ENCODE data around the gene TEF.

The TEF gene, protein sequence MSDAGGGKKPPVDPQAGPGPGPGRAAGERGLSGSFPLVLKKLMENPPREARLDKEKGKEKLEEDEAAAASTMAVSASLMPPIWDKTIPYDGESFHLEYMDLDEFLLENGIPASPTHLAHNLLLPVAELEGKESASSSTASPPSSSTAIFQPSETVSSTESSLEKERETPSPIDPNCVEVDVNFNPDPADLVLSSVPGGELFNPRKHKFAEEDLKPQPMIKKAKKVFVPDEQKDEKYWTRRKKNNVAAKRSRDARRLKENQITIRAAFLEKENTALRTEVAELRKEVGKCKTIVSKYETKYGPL

GRCh38 chr22:41381329-41382097, at the start of gene TEF:
Gene TEF, plus strand, starts transcription at chr22:41381942. Its CDS starts 103 bp downstream, at chr22:41382045.
- DNase-seq (ENCODE audit: low read depth in 3 of 3), result peak; percentile 94 to 98 (median 97)

GRCh38 chr22:41332217-41332939, 49.4 kb upstream of the TEF start:
- no peak for DNase-seq (ENCODE audit: low read depth in 3 of 3)

- DNase-seq (ENCODE audit: low read depth in 3 of 3), result no peak
Observed at GRCh38 chr22:41333806-41334205, 47.9 kb upstream of the TEF start.

DNA sequence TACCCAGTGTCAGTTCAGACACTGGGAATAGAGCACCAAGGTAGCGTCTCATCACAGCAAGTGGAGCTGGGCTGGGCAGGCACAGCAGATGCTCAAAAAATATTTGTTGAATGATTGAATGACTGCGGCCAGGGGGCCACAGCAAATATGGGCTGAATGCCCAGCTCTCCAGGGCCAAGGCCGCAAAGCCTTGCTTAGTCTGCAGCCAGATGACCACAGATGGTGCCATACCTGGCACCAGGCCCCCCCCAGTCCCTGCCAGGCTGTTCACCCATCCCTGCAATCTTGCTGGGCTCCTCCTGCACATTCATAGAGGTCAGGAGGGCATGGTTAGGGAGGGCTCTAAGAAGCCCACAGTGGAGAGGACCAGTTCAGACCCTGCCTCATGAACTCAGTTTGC, 47.5 kb upstream of the TEF start:
- DNase-seq (ENCODE audit: low read depth in 3 of 3), result no peak

DNA sequence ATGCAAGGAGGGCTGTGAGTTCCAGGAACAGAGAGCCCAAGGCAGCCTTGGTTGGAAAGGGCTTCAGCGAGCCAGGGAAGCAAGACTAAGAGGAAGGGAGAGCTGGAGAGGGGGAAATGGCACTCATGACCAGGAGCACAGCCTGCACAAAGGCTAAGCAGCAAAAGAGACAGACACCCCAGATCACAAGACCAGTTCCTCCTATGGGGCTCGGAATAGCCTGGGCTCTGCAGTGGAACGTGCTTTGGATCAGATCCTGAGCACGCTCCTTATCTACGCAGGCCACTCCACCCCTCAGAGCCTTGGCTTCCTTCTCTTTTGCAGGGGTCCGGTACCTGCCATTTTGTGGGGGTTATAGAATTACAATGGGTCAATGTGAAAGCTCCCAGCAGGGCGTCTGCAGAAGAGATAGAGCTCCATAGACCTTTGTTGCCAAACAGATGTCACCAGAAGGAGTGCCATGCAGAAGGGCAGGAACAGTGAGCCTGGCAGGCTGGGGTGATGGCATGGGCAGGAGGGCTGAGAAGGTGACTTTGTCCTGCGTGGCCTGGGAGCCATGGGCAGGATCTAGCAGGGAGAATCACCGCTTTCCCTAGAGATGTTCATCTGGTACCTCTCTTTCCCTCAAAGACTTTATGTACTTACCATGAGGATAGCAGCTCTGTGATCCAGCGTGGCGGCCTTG, 46.6 kb upstream of the TEF start:
- DNase-seq (ENCODE audit: low read depth in 3 of 3), result no peak

DNA sequence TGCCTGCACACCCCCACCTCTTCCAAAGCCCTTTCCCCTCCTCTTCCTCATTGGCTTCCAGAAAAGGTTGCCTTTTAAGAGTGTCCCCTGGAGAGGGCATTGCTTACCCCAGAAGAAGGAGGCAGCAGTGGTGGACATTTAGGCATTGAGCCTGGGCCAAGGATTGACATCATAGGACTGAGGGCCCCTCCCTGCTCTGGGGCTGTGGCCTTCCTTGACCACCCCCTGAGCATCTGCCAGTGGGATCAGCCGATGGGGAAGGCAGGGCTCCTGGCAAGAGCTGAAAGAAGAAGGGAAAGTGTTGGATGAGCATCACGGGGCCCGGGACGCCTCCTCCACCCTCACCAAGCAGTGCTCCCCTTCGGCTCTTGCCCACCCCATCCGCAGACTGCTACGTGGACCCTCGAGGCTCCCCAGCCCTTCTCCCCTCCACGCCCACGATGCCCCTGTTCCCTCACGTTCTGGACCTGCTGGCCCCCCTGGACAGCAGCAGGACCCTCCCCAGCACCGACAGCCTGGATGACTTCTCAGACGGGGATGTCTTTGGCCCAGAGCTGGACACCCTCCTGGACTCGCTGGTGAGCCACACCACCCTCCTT, 43.0 kb upstream of the TEF start:
- no peak for DNase-seq (ENCODE audit: low read depth in 3 of 3)

- no peak for DNase-seq (ENCODE audit: low read depth in 3 of 3)
Observed at GRCh38 chr22:41339823-41340222, 41.9 kb upstream of the TEF start.

DNA sequence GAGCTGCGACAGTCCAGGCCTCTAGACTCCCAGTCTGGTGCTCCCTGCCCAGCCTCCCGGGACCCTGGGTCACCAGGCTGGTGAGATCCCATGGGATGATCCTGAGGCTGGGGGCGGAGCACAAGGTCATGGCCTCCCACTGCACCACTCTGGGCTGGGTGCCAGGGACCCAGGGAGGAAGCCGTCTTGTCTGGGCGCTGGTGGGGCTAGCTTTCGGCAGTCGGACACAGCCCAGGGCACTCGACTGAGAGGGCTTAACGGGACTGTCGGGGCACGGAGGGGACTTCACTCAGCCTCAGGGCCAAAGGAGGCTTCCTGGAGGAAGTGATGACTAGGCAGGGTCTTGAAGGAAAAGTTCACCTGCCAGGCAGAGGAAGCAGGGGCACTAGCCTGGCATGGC, 41.4 kb upstream of the TEF start:
- DNase-seq (ENCODE audit: low read depth in 3 of 3), result no peak

GRCh38 chr22:41341012-41341411, 40.7 kb upstream of the TEF start:
- no peak for DNase-seq (ENCODE audit: low read depth in 3 of 3)

GRCh38 chr22:41341990-41342389, 39.8 kb upstream of the TEF start:
- peak in 1 of 3 experiments; percentile 10 for DNase-seq (ENCODE audit: low read depth in 3 of 3)

GRCh38 chr22:41343300-41343699, 38.4 kb upstream of the TEF start:
- DNase-seq (ENCODE audit: low read depth in 3 of 3), result no peak

DNA sequence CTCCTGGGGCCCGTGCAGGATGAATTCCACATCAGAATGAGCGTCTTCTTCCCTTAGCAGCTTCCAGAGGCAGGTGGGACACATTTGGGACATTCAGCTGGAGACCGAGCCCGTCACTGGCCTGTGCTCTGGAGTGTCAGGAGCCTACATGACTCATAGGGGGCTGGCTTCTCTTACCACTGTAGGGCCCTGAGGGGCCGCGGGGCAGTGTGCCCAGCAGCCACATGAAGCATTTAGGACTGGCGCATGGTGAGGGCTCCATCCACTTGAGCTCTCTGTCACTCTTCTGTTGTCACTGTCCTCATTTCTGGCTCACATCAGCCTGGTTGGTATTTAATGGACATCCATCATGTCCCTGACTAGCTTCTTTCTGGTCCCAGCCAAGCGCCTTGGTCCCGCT, 38.0 kb upstream of the TEF start:
- DNase-seq (ENCODE audit: low read depth in 3 of 3), result no peak

DNA sequence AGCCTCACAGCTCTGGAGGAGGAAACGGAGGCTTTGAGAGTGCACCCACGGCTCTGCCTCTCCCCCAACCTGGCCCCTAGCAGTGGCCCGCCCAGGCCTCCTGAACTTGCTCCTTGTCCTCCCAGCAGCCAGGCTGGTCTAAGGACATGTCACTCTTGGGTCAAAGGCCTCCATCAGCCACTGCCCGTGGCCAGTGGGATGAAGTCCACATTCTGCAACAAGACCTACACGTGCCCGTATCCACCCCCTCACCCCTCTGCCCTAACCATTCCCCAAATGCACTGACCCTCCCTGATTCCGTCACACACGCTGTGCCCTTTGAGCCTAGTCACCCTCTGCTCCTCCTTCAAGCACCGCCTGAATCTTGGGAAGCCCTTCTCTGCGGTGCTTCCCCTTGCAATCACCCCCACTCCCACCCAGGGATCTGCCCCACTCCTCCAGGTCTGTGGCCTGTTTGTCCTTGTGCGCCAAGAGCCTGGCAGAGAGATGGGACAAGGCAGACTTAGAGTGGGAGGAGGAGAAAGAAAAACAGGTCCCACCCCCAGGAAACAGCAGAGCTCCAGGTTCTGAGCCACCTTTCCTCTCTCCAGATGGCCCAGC, 37.5 kb upstream of the TEF start:
- no peak for DNase-seq (ENCODE audit: low read depth in 3 of 3)

- no peak for DNase-seq (ENCODE audit: low read depth in 3 of 3)
Observed at GRCh38 chr22:41345807-41346335, 35.9 kb upstream of the TEF start.

- DNase-seq (ENCODE audit: low read depth in 3 of 3), result no peak
Observed at GRCh38 chr22:41347066-41347859, 34.5 kb upstream of the TEF start.

DNA sequence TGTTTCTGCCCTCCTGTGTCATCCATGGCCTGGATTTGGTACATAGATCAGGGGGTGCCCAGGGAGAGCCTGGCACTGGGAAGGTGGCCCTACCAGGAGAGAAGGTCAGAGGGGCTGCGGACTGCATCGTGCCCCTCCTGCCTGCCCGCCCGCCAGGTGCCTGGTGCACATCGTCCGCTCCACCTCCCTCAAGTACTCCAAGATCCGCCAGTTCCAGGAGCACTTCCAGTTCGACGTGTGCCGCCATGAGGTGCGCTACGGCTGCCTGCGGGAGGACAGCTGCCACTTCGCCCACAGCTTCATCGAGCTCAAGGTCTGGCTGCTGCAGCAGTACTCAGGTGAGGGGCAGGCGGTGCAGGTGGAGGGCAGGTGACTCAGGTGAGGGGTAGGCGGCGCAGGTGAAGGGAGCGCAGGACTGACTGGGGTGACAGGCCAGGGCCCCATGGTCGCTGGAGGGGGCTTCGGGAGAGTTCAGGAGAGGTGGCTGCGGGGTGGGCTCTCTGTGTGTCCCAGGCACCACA, 32.7 kb upstream of the TEF start:
- no peak for DNase-seq (ENCODE audit: low read depth in 3 of 3)

GRCh38 chr22:41350087-41350486, 31.7 kb upstream of the TEF start:
- no peak for DNase-seq (ENCODE audit: low read depth in 3 of 3)

- DNase-seq (ENCODE audit: low read depth in 3 of 3), result no peak
Observed at GRCh38 chr22:41351011-41351410, 30.7 kb upstream of the TEF start.

GRCh38 chr22:41352058-41352457, 29.7 kb upstream of the TEF start:
- no peak for DNase-seq (ENCODE audit: low read depth in 3 of 3)

Data from stimulated activated CD4-positive, alpha-beta T cell treated with anti-CD3 and anti-CD28 coated beads, TNF-alpha, amount 100 ng/mL, for 24 hours (primary cell).